GM12878 (cell line): ENCODE measurements around the gene IL23R.

ENCODE experiments used
- BCL3 ChIP-seq: IDR thresholded peaks from 2 replicates; pipeline ENCODE4 v1.6.1; 2011; ENCODE audit warnings: borderline replicate concordance, low read depth, mild to moderate bottlenecking, moderate library complexity, low read length; ENCODE audit not compliant: insufficient read depth, poor library complexity, severe bottlenecking
- CTCF ChIP-seq, 3 experiments: IDR thresholded peaks in 2 of 3; conservative IDR thresholded peaks in 1 of 3; 2 replicates each; pipeline ENCODE4 v1.5.1; 2011; ENCODE audit warnings: low read depth in 3 of 3, low read length in 3 of 3, mild to moderate bottlenecking in 3 of 3, control low read depth in 2 of 3, moderate library complexity in 2 of 3, inconsistent platforms in 1 of 3, mixed read lengths in 1 of 3; ENCODE audit not compliant: control insufficient read depth in 2 of 3, insufficient read depth in 1 of 3; ENCODE audit errors: extremely low read depth in 1 of 3
- KAT2A ChIP-seq: conservative IDR thresholded peaks from 2 replicates; pipeline ENCODE4 v1.6.1; 2011; ENCODE audit warnings: low read depth, low read length; ENCODE audit not compliant: control insufficient read depth
- SP1 ChIP-seq: IDR thresholded peaks from one replicate; pipeline ENCODE4 v1.6.1; 2011; ENCODE audit warnings: low read depth, low read length

- TF ChIP-seq KAT2A (no peak), CTCF (IDR thresholded peaks at IDR 0.05 in 2 of 3, conservative IDR thresholded peaks at IDR 0.05 in 1 of 3; ENCODE audit: control insufficient read depth in 2 of 3, extremely low read depth in 1 of 3, insufficient read depth in 1 of 3, low read depth in 3 of 3, low read length in 3 of 3) (no peak), SP1 (no peak), BCL3 (no peak)
Measured at GRCh38 chr1:67138813-67139499, 27.3 kb upstream of the IL23R start.
